UCSD-AML1 (cell line): ENCODE results near the gene SLC22A1.

Source experiments
- DNase-seq: peaks from one replicate; lab custom pipeline; 2025; ENCODE audit not compliant: unreplicated experiment; lab: John Stamatoyannopoulos, UW

Gene SLC22A1

GRCh38 chr6:160167604-160168399, 46.2 kb downstream of the SLC22A1 start:
- no peak for DNase-seq

- DNase-seq = no peak
Observed at GRCh38 chr6:160170018-160170680, 48.5 kb downstream of the SLC22A1 start.

GRCh38 chr6:160172704-160173103, 51.1 kb downstream of the SLC22A1 start:
- no peak for DNase-seq

- DNase-seq = no peak
Observed at GRCh38 chr6:160173806-160174527, 52.4 kb downstream of the SLC22A1 start.

GRCh38 chr6:160174681-160175080, 53.1 kb downstream of the SLC22A1 start:
- no peak for DNase-seq

- no peak for DNase-seq
Observed at GRCh38 chr6:160177220-160177619, 55.6 kb downstream of the SLC22A1 start.

- no peak for DNase-seq
Observed at GRCh38 chr6:160178271-160178670, 56.7 kb downstream of the SLC22A1 start.

- DNase-seq = no peak
Observed at GRCh38 chr6:160180706-160181105, 59.1 kb downstream of the SLC22A1 start.

GRCh38 chr6:160188773-160189172, 67.2 kb downstream of the SLC22A1 start:
- DNase-seq = no peak

- no peak for DNase-seq
Observed at GRCh38 chr6:160190081-160190480, 68.5 kb downstream of the SLC22A1 start.

GRCh38 chr6:160190973-160191372, 69.4 kb downstream of the SLC22A1 start:
- DNase-seq = no peak

GRCh38 chr6:160192840-160193239, 71.2 kb downstream of the SLC22A1 start:
- no peak for DNase-seq

- DNase-seq = no peak
Observed at GRCh38 chr6:160194808-160195207, 73.2 kb downstream of the SLC22A1 start.

GRCh38 chr6:160197662-160198061, 76.0 kb downstream of the SLC22A1 start:
- no peak for DNase-seq

GRCh38 chr6:160198606-160199211, 77.1 kb downstream of the SLC22A1 start:
- no peak for DNase-seq

- no peak for DNase-seq
Observed at GRCh38 chr6:160201061-160201460, 79.4 kb downstream of the SLC22A1 start.

GRCh38 chr6:160202411-160202810, 80.8 kb downstream of the SLC22A1 start:
- no peak for DNase-seq

- no peak for DNase-seq
Observed at GRCh38 chr6:160203076-160203475, 81.5 kb downstream of the SLC22A1 start.

- DNase-seq = no peak
Observed at GRCh38 chr6:160203522-160203921, 81.9 kb downstream of the SLC22A1 start.

- DNase-seq = no peak
Observed at GRCh38 chr6:160203953-160204352, 82.3 kb downstream of the SLC22A1 start.

- no peak for DNase-seq
Observed at GRCh38 chr6:160204710-160205109, 83.1 kb downstream of the SLC22A1 start.
